GM19468 (cell line): ENCODE results near the gene CBY2.

Source experiments
- ATAC-seq: cut with Tn5 transposase; IDR thresholded peaks from one replicate; pipeline ENCODE4 v1.9.1; 2021; ENCODE audit warnings: mild to moderate bottlenecking, moderate library complexity, moderate number of reproducible peaks; ENCODE audit not compliant: unreplicated experiment; ENCODE audit errors: extremely low read depth

CBY2 gene

GRCh38 chr13:45700971-45701900 lies 884 bp upstream of the CBY2 start:
- ATAC-seq: peak; percentile 79

- no peak for ATAC-seq
Observed at GRCh38 chr13:45702869-45703391, 810 bp downstream of the CBY2 start.

GRCh38 chr13:45704211-45704739 lies 2.2 kb downstream of the CBY2 start:
- ATAC-seq: no peak

GRCh38 chr13:45704854-45705695 lies 3.0 kb downstream of the CBY2 start:
- ATAC-seq: no peak

- ATAC-seq: no peak
Observed at GRCh38 chr13:45705918-45706317, 3.8 kb downstream of the CBY2 start.

- no peak for ATAC-seq
Observed at GRCh38 chr13:45707516-45708100, 5.5 kb downstream of the CBY2 start.

GRCh38 chr13:45711951-45712350 lies 9.8 kb downstream of the CBY2 start:
- no peak for ATAC-seq

GRCh38 chr13:45713106-45713690 lies 11.1 kb downstream of the CBY2 start:
- ATAC-seq: no peak

- ATAC-seq: no peak
Observed at GRCh38 chr13:45713721-45714120, 11.6 kb downstream of the CBY2 start.

GRCh38 chr13:45714170-45714569 lies 12.1 kb downstream of the CBY2 start:
- ATAC-seq: no peak

GRCh38 chr13:45715351-45715750 lies 13.2 kb downstream of the CBY2 start:
- ATAC-seq: no peak

- ATAC-seq: no peak
Observed at GRCh38 chr13:45717349-45717748, 15.2 kb downstream of the CBY2 start.

- no peak for ATAC-seq
Observed at GRCh38 chr13:45718063-45718462, 15.9 kb downstream of the CBY2 start.

- no peak for ATAC-seq
Observed at GRCh38 chr13:45718992-45719391, 16.9 kb downstream of the CBY2 start.

- no peak for ATAC-seq
Observed at GRCh38 chr13:45721203-45721731, 19.1 kb downstream of the CBY2 start.

GRCh38 chr13:45723798-45724197 lies 21.7 kb downstream of the CBY2 start:
- ATAC-seq: no peak

- no peak for ATAC-seq
Observed at GRCh38 chr13:45728759-45729158, 26.6 kb downstream of the CBY2 start.

GRCh38 chr13:45731455-45731854 lies 29.3 kb downstream of the CBY2 start:
- ATAC-seq: no peak

- ATAC-seq: no peak
Observed at GRCh38 chr13:45732916-45733315, 30.8 kb downstream of the CBY2 start.

GRCh38 chr13:45733361-45733760 lies 31.2 kb downstream of the CBY2 start:
- ATAC-seq: no peak
